Progenitor cell of endocrine pancreas (in vitro differentiated cells): ENCODE data around the gene RFK. TPM values are rescaled to one million over a fixed set of nuclear protein-coding genes. Genes with fewer than 3 reads are reported as not detected.
A peak's percentile ranks its signal among the peaks of the same experiment; 100 is the strongest.

Experiments
- DNase-seq: peaks from one replicate; pipeline ENCODE4 v3.0.0; 2021; ENCODE audit warnings: low spot score; ENCODE audit not compliant: unreplicated experiment
- H3K27ac Mint-ChIP-seq: 2 replicates; pipeline ENCODE4 v1.8.0; 2021; ENCODE audit warnings: mild to moderate bottlenecking, moderate library complexity, mixed read lengths
- H3K27me3 Mint-ChIP-seq: 2 replicates; pipeline ENCODE4 v1.8.0; 2021; ENCODE audit warnings: mixed read lengths
- H3K36me3 Mint-ChIP-seq: 2 replicates; pipeline ENCODE4 v1.8.0; 2022; ENCODE audit warnings: mixed read lengths; ENCODE audit not compliant: insufficient read depth
- H3K4me1 Mint-ChIP-seq: 2 replicates; pipeline ENCODE4 v1.8.0; 2021; ENCODE audit warnings: low read depth, mixed read lengths
- H3K4me3 Mint-ChIP-seq: 2 replicates; pipeline ENCODE4 v1.8.0; 2021; ENCODE audit warnings: low read depth, mild to moderate bottlenecking, moderate library complexity, mixed read lengths
- H3K9me3 Mint-ChIP-seq: 2 replicates; pipeline ENCODE4 v1.8.0; 2021; ENCODE audit warnings: low read depth, mixed read lengths
- CTCF ChIP-seq: fragments of 200-600 bp; sonication (generic); IDR thresholded peaks from one replicate; pipeline ENCODE4 v1.5.0; 2021; ENCODE audit warnings: antibody characterized with exemption, mild to moderate bottlenecking; ENCODE audit not compliant: unreplicated experiment
- total RNA-seq: library from RNA; stranded (reverse); gene quantifications from 2 replicates; pipeline ENCODE4 v1.2.1, GENCODE V29; 2021

RFK gene
- total RNA-seq, 1 donor from 2014 or later: 17.0 TPM

GRCh38 chr9:76404401-76404800 lies 10.2 kb upstream of the RFK start:
- H3K27ac Mint-ChIP-seq: no peak overlapping the region
- peaks cover 20% of the 10 kb centered on the region for H3K4me1 Mint-ChIP-seq
- no peak overlapping the region for H3K4me3 Mint-ChIP-seq
- no peaks in the 10 kb centered on the region for H3K9me3 Mint-ChIP-seq
- peaks cover 1% of the 10 kb centered on the region for H3K36me3 Mint-ChIP-seq
- no peaks in the 10 kb centered on the region for H3K27me3 Mint-ChIP-seq
- no peak for TF ChIP-seq CTCF
- no peak for DNase-seq

GRCh38 chr9:76403352-76403751 lies 9.1 kb upstream of the RFK start:
- H3K4me1 Mint-ChIP-seq: peaks cover 17% of the 10 kb centered on the region
- TF ChIP-seq CTCF: peak; percentile 44
- no peaks in the 10 kb centered on the region for H3K27me3 Mint-ChIP-seq
- H3K27ac Mint-ChIP-seq: no peak overlapping the region
- peaks cover 1% of the 10 kb centered on the region for H3K36me3 Mint-ChIP-seq
- no peak overlapping the region for H3K4me3 Mint-ChIP-seq
- no peaks in the 10 kb centered on the region for H3K9me3 Mint-ChIP-seq
- no peak for DNase-seq

- no peaks in the 10 kb centered on the region for H3K9me3 Mint-ChIP-seq
- H3K4me3 Mint-ChIP-seq: no peak overlapping the region
- H3K36me3 Mint-ChIP-seq: peaks cover 1% of the 10 kb centered on the region
- peaks cover 13% of the 10 kb centered on the region for H3K4me1 Mint-ChIP-seq
- DNase-seq: no peak
- no peaks in the 10 kb centered on the region for H3K27me3 Mint-ChIP-seq
- H3K27ac Mint-ChIP-seq: no peak overlapping the region
- TF ChIP-seq CTCF: no peak
Observed at GRCh38 chr9:76401580-76402354, 7.5 kb upstream of the RFK start.

- Mint-ChIP-seq H3K4me3 (no peak overlapping the region), H3K36me3 (peaks cover 1% of the 10 kb centered on the region), H3K27me3 (no peaks in the 10 kb centered on the region), H3K9me3 (no peaks in the 10 kb centered on the region), H3K4me1 (peaks cover 13% of the 10 kb centered on the region), H3K27ac (no peak overlapping the region)
- no peak for DNase-seq
- no peak for TF ChIP-seq CTCF
Observed at GRCh38 chr9:76401176-76401575, 7.0 kb upstream of the RFK start.

- Mint-ChIP-seq H3K27ac (no peak overlapping the region), H3K4me3 (no peak overlapping the region), H3K36me3 (peaks cover 1% of the 10 kb centered on the region), H3K9me3 (no peaks in the 10 kb centered on the region), H3K4me1 (peaks cover 13% of the 10 kb centered on the region), H3K27me3 (no peaks in the 10 kb centered on the region)
- TF ChIP-seq CTCF: no peak
- DNase-seq: no peak
Observed at GRCh38 chr9:76400534-76401096, 6.4 kb upstream of the RFK start.
